GM18907 (cell line): ENCODE measurements around the gene LRIG1.
A peak's percentile ranks its signal among the peaks of the same experiment; 100 is the strongest.

ENCODE experiments used
- ATAC-seq: cut with Tn5 transposase; IDR thresholded peaks from one replicate; pipeline ENCODE4 v1.9.1; 2021; ENCODE audit warnings: mild to moderate bottlenecking, moderate library complexity; ENCODE audit not compliant: unreplicated experiment

LRIG1 gene

DNA sequence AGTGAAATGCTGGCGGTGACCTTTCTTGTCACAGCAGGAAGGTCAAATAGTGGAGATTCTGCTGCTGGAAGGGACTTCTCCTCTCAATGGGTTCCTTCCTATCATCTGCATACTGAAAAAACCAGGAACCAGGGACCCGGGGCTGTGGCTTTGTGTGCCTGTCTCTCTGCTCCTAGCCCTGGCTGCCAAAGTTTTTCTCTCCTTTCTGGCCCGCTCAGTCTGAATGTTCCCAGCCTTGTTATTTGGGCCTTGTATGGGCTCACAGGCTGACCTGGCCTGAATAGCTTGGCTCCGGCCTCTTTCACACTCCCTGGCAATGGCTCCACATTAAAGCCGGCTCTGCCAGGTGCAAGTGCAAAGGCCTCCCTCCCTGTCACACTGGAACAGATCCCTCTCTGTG lies 94.7 kb downstream of the LRIG1 start:
- no peak for ATAC-seq

DNA sequence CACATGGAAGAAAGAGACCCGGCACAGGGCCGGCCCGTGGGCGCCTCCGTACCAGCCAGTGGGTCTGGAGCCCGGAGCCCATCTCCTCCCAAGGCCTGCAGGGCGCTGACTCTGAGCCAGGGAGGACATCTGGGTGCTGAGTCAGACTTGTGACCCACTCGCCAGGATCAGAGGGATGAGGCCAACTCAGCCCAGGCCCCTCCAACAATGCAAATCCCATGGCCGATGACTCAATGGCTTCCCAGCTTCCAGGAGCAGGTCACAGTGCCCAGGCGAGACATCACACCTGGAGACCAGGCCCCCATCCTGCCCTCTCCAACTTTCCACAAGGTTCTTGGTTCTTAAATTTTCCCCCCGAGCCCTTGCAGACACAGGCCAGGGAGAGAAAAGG lies 95.1 kb downstream of the LRIG1 start:
- ATAC-seq = no peak

DNA sequence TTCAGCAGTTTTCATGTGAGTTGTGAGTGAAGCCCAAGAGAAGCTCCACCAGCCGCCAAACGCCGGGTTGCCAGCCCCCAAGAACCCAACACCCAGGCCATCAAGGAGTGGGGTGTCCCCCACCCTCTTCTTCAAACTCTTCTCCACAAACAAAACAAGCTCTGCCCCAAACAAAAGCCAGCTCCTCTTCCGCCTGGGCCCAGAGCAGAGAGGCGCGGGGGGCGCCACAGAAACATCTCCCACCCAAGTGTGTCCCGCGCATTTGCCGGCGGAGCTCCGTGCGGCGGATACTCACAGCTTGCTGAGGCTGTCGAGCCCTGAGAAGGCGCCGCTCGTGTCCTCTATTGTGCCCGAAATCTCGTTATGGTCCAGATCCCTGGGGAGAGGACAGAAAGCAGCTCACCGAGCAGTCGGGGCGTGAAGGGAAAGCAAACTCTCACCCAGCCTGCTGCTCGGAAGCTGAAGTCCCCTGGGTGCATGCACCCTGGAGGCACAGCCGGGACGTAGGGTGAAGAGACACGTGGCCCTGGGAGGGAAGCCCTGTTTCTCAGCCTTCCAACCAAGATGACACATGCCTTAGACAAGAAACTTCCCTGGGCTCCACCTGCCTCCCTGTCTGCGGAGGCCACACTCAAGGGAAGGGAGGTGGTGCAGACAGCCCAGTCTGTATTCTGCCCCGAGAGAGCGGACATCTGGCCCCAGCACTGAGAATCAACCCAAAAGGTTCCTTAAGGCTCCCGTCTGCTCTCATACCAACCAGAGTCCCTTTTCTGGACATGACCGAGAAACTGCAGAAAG lies 95.7 kb downstream of the LRIG1 start:
- ATAC-seq = no peak

DNA sequence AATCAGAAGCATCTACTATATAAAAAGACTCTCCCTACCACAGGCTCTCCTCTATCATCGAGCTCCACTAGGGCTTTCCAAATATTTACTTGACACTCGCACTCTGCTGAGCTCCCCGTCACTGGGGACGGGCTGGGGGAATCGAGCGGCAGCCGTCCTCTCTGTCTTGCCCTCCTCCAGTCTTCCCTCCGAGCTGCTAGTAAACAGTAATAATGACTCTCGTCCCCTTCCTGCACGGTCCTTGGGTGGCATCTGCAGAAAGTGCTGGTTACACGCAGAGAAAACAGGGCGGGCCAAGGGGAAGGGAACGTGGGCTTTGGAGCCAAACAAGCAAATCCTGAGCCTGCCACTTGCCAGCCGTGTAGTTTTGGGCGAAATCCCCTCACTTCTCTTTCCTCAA lies 96.6 kb downstream of the LRIG1 start:
- ATAC-seq = no peak

DNA sequence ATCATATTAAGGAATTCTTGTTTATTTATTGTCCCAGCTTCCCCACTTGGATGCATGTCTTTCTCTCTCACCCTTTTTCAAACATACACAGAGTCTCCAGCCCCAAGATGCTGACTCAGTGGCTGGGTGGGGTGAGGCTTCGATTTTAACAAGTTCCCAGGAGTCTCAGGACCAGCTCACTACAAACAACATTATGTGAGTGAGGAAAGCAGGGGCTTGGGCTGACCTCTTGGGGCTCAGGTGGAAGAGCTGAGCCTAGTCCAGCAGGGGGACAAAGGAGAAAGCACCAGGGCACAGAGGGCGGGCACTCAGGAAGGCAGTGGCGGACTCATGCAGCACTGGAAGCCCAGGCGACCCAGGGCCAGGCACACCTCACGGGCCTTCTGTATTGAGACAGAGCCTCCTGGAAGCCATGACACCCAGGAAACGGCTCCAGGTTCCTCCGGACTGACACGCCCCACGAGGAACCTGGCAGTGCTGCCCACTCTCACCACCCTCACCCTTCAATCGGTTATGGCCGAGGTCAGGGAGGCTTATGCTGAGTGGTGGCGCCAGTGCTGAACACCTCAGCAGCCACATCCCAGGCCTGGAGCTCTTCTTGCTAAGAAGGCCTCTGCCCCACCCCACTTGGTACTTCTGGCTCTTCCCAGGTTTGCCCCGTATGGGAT lies 97.4 kb downstream of the LRIG1 start:
- ATAC-seq = no peak

DNA sequence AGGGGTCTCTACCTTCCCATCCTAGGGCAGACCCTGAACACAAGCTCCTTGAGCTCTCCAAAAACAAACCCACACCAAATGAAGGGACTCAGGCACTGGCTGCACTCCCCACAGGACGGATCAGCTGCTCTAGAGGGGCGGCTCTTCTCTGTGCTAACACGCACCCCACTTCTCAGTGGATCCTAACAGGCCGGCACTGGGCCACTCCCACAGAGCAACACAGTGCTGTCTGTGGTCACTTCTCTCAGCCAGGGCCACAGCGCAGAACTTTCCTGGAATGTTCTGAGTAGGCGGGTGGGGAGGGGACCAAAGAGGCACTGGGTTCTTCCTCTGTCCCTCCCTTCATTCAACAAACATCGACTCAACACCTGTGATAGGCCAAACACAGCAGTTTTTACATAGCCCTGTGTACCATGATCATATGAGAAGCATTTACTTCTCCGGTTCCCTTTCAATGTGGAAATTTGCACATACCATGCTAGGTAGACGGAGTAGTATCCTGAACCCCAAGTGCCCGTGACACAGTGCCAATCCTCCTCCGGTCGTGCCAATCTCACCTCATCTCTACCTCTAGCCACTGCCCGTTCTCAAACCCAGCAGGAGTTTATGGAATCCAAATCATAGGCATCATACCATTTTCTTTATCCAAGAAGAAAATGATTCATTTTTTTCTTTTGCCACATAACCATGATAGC lies 98.1 kb downstream of the LRIG1 start:
- no peak for ATAC-seq

DNA sequence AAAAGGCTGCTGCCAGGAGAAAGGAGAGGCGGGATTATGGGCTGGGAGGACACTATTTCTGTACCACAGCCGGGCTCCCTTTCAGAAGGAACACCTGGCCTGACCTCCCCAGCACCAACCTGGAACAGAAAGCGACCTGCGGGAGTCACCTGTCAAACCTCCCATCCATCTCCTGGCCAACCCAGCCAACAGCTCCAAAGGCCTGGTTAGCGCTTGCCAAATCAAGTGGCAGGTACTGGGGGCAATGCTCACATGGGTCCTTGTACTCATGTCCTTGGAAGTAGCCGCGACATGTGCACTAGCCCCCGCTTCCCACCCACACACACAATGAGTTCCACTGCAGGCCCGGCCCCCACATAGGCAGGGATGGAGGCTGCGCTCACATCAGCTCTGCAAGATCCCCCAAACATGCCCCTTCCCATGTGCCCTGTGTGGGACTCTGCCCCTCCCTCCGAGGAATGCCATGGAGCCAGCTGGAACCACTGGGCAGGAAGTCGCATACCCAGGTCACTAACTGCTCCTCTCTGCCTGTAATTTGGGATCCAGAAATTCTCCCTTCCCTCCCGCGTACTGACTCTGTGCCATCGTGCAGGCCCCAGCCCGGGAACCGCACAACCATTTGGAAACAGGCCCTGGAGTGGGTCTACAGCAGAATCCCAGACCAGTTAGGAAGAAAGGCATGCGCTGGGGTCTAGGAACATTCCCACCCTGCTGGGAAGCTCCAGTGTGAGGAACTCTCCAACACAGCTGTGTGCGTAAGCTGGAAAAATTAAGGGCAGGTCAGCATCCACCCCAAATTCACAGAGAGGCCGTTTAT lies 98.9 kb downstream of the LRIG1 start:
- no peak for ATAC-seq

DNA sequence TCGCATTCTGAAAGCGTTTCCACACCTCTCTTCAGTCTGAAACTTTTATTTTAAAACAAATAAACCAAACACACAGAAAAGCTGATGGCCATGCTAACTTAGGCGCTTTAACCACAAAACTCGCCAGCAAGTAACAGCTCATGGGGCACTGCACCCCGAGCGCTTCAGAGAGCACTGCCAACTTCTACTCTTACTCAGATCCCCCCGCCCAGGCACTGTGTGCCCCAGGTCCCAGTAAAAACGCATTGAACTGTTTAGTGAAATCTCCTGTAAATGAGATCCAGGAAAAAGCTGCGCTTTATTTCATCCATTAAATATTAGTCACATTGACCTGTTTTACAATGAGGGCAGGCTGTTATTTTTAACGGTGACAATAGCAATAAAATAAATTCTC lies 99.7 kb downstream of the LRIG1 start:
- ATAC-seq = no peak

DNA sequence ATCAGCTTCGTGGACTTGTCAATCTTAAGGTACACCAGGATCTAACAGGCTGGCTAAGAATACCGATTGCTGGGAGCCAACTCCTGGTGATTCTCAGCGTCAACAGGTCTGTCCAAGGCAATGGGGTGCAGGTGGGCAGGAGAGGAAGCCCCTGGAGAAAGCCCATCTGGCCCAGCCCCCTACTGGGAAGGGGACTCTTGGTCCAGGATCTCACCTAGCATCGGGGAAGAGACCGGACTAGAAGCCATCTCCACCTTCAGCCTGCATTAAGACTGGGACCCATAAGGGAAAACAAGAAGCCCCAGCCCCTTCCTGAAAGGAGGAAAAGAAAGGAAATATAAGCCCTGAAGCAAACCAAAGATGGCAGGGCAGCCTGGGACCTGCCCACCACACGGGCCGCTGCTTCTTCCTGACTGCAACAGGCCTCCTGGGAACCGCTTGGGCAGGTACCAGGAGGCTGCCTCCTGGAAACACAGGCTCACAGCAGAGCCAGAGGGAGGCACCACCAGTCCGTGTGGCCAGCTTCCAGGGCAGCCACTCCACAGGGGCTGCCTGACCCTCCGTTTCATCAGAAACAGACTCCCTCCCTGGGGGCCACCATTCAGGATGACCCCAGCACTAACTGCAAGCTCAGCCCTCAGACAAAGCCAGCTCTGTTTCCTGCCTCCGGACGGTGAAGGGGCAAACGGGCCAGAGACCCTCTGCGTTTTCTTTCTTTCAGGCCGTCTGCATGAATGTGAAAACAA lies 100.2 kb downstream of the LRIG1 start:
- ATAC-seq = no peak

DNA sequence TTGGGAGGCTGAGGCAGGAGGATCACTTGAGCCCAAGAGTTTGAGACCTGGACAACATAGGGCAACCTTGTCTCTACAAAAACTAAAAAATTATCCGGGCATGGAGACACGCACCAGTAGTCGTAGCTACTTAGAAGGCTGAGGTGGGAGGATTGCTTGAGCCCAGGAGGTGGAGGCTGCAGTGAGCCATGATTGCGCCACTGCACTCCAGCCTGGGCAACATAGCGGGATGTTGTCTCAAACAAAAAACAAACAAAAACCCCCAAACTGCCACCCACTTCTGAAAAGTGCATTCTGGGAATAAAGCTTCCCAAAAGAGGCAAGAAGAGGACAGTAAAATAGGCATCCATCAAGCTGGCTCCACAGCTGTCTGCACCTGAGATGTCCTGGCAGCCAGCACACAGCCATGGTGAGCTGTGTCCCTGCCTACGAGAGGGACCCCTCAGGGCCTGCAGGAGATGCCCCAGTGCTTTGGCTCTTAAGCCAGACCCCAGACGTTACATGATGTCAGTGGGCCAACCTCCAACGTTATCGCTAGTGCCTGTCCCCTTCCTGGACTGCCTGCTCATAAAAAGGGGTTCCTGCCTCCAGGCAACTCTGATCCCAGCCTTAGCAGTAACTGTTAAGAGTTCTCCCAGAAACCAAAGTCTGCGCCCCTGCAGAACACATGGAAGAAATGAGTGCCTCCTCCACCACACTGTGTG lies 101.1 kb downstream of the LRIG1 start:
- no peak for ATAC-seq

DNA sequence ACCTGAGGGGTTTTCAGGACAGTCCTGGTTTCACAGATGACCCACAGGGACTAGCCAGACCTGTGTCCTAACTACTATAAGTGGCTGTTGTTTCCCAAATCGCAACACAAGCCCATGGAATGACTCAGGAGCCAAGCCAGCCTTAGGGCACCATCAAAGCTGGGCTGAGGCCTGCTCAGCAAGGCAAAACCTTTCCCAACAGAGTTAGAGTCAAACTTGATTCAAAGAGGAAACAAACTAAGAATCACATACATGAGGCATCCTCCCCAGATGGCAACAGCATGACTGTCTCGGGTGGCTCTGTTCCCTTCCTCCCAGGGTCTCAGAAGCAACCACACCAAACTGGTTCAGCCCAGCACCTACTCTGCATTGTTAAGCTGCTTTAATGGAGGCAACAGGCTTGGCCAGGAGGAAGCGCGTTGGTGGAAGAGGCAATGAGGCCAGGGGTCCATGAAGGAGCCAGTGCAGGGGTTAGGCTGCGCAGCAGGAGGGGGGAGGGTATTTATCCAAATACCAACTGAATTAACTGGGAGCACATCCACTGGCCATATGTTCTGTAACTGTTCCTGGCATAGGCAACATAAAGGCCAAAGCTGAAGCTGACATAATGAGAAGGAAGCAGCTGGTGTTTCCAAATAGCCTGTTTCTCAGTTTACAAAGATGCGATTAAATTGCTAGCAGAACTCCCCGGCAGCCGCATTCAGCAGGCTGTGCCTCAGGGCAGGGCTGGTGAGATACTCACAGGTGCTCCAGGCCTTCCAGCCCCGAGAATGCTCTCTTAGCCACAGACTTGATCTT lies 102.4 kb downstream of the LRIG1 start:
- ATAC-seq = no peak

DNA sequence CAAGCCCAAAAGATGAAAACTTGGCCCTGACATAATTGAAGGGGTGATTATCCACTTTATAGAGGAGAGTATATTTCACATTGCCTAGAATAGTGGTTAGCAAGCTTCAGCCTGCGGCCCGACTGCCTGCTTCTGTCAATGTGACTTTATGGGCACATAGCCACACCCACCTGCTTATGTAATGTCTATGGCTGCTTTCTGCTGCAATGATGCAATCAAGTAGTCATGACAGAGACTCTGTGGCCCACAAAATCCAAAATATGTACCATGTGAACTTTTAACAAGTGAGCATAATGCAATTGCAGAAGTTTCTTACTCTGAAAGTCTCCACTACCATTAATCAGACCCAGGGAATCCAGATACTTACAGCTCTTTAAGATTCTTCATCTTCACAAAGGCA lies 103.1 kb downstream of the LRIG1 start:
- ATAC-seq = no peak

DNA sequence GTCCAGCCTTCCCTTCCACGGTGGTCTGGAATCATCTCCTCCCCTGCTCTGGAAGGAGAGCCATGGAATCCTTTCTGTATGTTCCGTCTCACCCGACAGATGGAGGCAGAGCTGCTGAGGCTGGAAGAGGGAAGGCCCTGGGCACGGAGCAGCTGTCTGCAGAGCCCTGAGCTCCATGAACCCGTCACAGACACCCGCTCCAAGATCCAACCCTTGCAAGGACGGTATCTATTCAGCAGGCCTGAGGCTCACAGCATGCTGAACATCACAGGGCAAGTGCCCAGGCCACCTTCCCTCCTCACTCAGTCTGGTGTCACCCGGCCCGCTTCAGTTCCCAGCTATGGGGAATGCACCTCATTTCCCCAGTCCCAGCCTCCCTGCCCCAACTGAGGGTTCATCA lies 103.9 kb downstream of the LRIG1 start:
- ATAC-seq = no peak

DNA sequence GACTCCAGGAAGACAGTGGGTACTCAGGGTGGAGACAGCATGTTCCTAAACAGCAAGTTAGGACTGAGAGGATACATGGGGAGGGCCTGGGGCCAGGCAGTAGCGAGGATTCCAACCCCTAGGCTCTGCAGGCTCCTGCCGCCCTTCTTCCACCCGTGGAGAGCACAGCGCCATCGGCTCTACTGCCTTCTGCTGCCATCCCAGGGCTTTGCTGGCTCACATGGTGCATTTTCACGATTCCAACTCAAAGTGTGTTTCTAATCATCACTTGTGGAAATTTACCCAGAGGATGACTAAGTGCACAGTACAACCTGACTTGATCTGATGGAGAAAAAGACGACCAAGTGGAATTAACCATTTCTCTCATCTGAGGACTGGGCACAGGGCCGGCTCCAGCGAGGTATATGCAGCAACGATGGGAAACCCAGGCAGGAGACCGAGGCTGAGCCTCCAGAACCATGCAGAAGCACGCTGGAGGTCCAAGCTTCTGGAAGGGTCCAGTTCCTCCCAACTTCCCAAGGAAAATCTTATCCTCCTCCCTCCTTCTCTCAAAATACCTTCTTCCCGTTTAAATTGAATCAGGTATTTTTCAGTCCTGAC lies 104.6 kb downstream of the LRIG1 start:
- ATAC-seq = no peak

DNA sequence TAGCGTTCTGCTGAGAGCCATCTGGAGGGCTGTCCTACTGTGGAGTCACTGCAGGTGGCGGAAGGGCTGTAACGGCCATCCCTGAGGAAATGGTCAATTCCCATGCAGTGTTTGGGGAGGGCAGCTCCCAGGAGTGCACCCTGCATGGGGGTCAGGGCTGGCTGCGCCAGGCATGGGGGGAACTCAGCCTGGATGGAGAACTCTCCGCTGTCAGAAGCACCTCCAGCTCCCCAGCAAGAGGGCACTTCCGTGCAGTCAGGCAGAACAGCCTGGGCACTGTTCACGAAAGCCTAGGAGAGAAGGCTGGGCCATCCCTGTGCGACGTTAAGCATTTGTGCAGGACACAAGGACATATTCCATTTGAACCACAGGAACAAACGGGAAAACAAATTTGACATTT lies 105.2 kb downstream of the LRIG1 start:
- no peak for ATAC-seq

DNA sequence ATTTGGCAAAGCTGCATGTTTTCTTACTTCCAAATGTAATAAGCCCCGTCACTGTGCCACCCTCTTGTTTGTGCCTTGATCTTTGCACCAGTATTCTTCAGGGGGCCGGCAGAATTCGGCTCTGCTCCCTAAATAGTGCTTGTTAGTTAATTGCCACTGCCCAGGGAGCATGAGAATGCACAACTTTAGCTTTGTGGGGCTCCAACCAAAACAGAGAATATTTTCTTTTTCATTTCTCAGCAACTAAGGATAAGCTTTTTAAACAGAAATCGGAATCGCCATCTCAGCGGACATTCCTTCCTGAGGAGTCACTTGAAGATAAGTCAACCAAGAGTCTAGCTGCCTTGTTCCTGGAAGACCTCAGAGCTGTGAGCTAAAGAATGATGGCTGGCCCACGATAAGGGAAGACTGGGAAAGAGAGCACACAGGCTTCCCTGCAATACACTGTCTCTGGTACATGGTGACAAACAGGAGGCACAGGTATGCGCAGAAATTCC lies 106.0 kb downstream of the LRIG1 start:
- ATAC-seq = no peak

DNA sequence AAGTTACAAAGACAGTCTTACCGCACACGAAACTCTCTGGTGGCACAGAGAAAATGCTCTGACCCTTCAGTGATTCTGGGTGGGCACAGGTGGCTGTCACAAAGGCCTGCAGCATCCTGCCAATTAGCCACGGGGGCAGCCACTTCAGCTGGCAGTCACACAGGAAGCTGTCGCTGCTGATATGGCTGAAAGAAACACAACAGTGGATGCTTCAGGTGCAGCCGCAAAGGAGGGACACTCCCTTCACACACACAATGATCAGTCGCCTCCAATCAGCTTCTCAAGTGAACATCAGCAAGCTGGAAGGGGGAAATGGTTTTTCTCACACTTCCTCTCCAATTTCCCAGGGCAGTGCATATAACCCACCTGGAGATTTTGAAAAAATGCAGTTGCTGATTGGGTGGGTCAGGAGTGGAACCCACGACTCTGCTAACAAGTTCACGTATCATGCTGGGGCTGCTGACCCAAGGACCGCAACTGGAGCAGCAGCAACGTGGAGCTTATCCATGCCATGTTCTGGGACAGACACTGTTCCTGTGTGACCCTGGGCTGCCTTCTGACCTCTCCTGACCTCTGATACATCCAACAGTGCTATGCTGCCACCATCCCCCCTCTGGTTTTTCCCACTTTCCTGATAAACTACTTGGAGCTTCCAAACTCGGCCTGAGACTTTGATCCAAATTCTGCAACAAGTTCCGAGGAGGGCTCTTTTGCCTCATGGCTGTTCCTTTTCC lies 106.6 kb downstream of the LRIG1 start:
- ATAC-seq = peak; percentile 92
